HG02884 (cell line): ENCODE results near the gene DDAH1.

Source experiments
- ATAC-seq: cut with Tn5 transposase; IDR thresholded peaks from one replicate; pipeline ENCODE4 v1.9.1; 2021; ENCODE audit warnings: mild to moderate bottlenecking, moderate library complexity; ENCODE audit not compliant: unreplicated experiment

The DDAH1 gene

DNA sequence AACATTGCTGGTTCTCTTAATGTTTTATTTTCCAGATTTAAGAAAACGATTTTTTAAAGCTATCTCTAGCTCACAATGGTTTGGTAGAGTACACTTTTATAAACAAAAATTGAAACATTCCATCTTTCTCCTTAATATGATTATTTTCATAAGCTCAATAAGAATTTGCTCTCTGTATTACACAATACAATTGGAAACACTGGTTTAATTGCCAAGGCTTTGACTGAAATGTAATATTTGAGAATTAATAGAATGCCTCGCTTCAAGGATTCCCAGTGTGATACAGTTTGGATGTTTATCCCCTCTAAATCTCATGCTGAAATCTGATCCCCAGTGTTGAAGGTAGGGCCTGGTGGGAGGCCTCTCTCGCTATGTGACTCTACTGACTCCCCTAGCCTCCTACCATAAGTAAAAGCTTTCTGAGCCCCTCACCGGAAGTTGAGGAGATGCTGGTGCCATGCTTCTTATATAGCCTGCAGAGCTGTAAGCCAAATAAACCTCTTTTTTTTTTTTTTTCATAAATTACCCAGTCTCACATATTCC is 67.4 kb downstream of the DDAH1 start:
- ATAC-seq, result no peak

DNA sequence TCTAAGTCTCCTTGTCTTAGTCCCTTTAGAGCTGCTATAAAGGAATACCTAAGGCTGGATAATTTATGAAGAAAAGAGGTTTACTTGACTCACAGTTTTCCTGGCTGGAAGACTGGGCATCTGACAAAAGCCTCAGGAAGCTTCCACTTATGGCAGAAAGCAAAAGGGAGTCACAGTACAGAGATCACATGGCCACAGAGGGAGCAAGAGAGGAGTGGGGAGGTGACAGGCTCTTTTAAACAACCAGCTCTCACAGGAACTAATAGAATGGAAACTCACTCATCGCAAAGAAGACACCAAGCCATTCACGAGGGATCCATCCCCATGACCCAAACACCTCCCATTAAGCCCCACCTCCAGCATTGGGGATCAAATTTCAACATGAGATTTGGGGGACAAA is 68.8 kb downstream of the DDAH1 start:
- no peak for ATAC-seq

DNA sequence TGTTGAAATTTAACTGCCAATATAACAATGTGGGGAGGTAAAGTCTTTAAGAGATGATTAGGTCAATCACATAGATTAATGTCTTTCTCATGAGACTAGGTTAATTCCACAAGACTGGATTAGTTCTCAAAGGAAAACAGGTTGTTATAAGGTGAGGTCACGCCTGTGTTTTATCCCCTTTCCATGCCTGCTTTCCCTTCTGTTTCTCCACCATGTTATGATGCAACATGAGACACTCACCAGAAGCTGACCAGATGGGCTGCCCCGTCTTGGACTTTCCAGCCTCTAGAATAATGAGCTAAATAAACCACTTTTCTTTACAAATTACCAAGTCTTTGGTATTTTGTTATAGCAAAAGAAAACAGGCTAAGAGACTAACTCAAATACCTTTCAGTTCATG is 70.8 kb downstream of the DDAH1 start:
- ATAC-seq, result no peak

DNA sequence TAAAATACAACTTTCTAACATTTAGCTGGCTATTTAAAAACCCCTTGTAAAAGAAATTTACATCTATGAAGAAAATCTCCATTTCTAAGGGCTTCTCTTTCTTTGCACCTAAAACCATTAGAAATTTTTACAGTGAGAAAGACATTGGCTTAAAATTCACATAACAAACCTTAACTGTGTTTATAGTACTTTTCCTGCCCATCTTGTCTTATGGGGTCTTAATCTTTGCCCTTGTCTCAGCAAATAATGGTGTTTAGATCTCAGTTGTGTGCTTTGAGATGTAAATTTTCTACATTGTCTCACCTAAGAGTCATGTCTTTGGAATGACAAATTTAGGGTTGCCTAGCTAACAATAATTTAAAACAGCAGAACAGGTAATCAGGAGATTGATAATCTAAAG is 71.5 kb downstream of the DDAH1 start:
- no peak for ATAC-seq

DNA sequence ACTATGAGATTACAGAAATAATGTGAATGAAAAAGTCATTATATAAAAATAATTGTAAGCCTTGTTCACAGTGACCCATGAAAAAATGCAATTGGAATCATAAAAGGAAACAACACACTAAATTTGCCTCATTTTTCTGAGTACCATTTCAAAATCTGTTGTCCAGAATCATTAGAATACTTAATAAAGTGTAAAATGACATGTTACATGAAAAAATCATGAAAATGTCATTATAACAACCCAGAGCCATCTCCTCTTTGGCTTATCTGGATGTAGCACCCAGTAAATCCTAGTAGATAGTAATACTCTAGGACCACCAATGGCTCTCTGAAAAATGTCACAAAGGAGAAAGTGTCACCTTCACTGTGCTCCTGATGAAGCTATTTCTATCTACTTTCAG is 76.5 kb downstream of the DDAH1 start:
- no peak for ATAC-seq

DNA sequence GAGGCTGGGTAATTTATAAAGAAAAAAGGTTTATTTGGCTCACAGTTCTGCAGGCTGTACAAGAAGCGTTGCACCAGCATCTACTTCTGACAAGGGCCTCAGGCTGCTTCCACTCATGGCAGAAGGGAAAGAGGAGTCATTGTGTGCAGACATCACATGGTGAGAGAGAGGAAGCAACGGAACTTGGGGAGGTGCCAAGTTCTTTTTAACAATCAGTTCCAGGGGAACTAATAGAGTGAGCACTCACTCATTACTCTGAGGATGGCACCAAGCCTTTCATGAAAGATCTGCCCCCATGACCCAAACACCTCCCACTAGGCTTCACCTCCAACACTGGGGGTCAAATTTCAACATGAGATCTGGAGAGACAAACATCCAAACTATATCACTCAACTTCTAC is 77.2 kb downstream of the DDAH1 start:
- ATAC-seq, result no peak

DNA sequence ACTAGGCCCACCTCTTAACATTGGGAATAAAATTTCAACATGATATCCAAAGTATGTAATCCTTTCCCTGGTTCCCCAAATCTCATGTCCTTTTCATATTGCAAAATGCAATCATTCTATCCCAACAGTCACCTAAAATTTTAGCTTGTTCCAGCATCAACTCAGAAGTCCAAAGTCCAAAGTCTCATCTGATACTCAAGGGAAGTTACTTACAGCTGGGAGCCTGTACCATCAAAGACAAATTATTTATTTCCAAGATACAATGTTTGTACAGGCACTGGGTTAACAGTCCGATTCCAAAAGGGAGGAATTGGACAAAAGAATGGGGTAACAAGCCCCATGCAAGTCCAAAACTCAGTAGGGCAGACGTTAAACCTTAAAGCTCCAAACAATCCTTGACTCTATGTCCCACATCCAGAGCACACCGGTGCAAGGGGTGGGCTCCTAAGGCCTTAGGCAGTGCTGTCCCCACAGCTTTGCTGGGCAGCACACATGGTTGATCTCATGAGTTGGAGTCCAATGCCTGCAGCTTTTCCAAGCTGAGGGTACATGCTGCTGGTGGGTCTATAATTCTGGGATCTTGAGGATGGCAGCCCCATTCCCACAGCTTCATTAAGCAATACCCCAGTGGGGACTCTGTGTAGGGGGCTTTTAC is 78.8 kb downstream of the DDAH1 start:
- ATAC-seq, result no peak

DNA sequence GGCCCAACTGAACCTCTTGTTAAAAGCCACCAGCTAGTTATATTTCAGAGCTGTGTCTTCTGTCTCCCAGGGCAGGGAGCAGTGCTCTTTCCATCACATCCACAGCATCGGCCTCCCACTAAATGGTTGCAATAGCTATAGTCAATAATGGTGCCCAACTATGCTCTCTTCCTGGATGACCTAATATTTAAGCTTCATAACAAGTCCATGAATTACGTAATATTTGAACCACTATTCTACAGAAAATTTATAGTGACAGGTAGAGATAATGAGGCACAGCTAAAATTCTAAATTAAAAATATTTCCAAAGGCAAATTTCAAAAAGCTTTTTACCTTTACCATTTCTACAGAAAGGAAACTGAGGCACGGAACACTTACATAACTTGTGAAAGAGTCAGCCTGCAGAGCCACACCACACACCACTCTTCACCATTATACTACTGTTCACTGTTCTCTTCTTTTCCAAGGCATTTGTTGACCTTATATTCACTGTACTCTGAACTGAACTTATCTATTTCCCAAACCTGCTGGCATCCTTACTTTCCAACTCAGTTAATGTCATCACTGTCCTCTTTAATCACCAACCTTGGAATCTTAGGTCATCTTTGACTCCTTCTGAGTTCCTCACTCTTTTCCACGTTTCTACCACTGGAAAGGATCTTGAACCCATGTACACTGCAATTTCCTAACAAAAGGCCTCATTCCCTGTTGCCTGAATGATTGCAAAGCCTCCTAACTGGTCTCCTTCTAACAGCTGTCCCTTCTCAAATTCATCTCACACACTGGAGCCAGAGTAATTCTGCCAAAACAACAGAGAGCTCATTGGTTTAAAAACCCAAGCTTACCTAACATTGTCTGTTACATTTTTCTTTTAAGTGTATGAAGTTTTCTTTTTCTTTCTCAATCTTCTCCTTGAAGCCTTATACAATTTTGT is 85.5 kb downstream of the DDAH1 start:
- no peak for ATAC-seq

DNA sequence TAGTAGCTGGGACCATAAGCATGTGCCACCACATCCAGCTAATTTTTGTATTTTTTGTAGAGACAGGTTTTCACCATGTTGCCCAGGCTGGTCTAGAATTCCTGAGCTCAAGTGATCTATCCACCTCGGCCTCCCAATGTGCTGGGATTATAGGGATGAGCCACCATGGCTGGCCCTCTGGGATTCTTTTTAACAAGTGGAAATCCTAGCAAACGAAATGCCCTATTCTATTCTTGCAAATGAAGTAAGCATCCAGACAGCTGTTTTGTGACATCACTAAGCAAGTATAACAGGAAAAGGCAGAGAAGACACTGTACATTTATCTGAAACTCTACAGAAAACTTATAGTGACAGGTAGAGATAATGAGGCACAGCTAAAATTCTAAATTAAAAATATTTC is 86.4 kb downstream of the DDAH1 start:
- no peak for ATAC-seq

DNA sequence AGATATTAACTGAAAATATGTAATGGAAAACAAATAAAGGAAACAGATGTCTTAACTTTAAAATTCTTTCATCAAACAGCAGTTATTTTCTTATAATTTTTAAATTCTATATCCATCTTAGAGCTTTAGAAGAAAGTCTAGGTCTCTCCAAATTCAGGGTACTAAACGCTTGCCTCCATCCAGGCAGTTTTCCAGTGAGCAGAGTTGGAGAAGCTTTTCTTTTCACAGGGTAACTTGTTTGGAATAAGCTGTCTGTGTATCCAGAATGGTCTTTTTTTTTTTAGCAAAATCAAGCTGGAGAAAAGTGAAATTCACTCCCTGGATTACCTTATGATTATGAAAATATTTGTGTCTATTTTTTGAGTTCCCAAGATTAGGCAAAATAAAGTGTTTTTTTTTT is 88.6 kb downstream of the DDAH1 start:
- no peak for ATAC-seq

DNA sequence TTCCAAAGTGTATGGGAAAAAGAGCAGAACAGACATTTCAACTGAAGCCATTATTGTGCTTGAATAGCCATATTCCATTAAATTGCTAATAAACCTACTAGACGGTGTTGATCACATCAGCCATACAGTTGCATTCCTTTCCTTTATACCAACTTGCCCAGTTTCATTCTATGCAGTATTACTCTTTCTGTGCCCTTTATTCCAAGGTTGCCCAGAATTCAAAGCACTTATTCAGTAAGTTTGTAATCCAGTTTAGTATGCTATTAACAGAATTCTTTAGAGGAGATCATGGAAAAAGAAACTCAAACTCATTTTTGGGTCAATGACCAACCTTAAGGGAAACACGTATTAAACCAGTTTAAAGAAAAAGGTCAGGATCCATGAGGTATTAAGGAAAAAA is 89.5 kb downstream of the DDAH1 start:
- ATAC-seq, result no peak

DNA sequence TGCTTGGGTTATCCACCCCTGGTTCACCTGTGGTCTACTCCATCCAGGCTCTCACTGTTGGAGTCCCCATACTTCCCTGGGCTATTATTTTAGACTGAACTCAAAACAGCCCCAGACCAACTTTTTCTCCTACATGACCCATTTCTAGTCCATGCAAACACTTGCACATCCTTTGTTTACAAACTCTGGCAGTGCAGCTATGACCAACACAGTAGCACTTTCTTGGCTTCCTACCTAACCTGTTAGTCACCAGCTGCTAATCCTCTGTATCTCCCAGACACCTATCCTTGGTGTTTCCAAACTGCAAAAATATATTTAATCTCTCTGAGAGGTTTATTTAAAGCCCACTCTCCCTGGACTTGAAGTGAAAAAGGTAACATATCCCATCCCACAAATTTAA is 90.8 kb downstream of the DDAH1 start:
- no peak for ATAC-seq

DNA sequence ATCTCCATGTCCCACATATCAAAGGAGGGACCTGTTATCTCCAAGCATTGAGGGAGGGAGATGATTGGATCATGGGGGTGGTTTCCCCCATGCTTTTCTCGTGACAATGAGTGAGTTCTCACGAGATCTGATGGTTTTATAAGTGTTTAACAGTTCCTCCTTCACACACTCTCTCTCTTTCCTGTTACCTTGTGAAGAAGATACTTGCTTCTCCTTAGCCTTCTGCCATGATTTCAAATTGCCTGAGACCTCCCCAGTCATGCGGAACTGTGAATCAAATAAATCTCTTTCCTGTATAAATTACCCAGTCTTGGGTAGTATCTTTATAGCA is 91.6 kb downstream of the DDAH1 start:
- no peak for ATAC-seq

DNA sequence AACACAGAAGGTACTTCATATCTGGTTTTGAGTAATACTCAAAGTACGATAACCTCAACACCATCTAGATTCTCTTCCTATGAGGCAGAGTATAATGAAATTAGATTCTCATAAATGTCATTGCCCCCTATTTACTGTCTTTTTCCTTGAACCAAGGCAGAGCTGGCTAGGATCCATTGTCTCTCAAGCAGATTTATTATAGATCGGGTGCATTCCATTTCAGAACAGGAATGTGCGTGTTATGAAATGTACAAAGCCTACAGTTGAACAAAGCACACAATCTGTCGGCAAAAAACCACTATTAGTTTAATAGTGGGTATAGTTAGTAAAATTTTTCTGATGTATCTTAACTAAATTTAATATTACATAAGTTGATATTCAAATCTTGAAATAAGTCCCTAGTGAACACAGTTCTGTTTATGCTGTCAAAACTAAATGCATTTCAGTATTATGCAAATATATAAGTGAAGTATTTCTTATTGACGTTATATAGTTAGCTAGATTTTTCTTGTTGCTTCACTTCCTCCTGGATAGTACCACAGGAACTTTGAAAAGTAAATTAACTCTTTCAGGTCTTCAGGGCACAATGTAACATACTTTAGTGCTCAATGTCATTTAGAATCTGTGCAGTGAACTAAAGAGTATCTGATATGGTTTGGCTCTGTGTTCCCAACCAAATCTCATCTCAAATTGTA is 92.1 kb downstream of the DDAH1 start:
- ATAC-seq, result no peak

DNA sequence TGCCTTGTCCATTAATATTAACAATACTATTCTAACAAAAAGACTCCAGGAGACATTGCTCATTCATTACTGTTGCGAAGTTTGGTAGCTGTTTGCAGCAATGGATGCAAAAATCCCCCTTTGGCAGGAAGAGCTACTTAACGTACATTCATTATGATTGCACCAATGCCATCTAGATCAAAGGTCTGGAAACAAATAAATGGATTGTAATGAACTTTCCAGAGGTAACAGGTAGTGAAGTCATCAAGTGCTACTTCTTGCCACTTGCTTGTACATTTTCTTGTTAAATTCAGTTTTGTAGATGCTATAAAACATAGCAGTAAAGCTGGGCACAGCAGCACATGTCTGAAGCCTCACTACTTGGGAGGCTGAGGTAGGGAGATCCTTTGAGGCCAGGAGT is 93.9 kb downstream of the DDAH1 start:
- no peak for ATAC-seq

DNA sequence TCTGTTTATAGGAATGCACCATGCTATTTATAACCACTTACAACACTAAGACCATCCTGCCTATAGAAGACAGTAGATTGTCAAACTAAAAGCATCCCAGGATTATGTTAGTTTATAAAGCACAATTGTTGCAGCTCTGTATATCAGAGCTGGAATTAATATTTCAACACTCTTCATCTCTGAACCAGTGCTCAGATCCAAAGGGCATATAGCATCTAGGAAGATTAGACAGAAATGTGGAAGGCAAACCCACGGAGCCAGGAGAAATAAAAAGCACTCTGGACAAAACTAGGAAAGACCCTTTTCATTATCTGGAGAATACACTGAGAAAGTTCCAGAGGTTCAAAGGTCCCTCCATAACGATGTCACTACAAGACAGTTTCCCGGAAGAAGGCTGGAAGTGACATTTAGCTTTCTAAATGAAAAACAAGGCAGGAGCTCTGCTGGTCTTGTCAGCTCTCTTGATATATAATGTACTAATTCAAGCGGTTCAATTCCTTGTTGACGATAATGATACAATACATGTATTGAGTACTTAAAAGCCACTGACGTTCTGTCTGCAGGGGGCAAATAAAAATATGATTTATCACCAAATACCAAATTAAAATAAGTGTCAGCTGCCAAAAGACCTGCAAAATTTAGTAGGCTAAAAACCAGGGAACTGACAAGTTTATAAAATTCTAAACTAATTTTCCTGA is 96.7 kb downstream of the DDAH1 start:
- ATAC-seq, result no peak

DNA sequence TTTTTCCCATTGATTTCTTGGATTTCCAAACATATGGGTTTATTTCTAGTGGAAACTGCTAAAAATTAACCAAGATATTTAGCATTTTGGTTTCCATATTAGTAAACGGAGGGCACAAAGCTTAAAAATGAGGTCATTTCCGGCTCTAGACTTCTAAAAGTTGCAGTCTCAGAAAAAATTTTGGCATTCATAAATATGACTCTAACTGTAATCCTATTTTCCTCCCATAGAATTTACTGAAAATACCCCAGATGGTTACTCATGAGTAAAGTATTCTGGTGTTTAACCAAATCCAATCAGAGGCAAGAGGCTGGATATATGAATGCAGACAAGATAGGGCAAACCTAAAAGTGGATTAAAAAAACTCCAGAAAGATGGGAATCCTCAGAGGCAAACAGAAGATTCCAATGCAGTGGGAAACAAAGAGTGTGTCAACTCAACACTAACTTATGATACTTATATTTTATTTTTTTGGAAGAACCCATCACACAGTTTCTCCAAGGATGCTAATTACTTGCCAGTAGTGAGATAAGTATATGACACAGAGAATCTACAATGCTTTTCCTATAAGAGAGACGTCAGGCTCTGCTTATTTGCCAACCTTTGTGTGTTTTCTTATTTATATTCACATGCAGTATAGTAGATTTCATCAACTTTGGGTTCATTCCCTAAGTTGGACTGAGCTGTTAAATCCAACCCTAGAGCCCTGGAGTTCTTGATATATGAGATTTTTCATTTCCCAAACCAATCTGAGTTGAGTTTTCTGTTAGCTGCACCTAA is 98.4 kb downstream of the DDAH1 start:
- no peak for ATAC-seq

DNA sequence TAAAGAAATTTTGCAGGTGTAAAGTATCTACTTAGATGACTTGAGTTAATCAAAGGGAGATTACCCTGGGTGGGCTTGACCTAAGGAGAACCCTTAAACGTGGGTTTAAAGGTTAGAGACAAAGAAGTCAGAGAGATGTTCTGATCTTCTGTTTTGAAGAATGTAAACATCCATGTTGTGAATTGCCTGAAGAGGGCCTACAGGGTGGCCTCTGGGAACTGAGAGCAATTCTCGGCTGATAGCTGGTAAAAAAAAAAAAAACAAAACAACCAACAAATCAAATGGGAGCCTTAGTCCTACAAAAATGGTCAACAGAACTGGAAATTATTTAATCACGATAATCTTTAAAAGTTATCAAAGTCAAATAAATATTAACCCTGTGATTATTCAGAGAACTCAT is 99.1 kb downstream of the DDAH1 start:
- ATAC-seq, result no peak

DNA sequence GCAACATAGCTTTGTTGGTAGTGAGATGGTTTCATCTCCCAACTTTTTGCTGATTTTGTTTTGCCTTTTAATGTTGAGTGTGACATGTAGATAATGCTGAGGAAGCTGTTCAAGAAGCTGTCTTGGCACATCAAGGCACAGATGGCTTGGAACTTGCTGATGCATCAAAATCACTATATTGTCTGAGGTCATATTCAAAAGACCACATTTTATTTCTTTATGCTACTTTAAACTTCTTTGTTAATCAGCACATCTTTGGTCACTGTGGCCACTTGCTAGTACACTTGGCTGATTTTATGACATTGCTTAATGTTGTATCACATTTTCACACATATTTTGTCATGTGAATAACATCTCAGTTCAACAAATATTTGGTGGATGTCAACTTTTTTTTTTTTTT is 101.4 kb downstream of the DDAH1 start:
- ATAC-seq, result no peak

DNA sequence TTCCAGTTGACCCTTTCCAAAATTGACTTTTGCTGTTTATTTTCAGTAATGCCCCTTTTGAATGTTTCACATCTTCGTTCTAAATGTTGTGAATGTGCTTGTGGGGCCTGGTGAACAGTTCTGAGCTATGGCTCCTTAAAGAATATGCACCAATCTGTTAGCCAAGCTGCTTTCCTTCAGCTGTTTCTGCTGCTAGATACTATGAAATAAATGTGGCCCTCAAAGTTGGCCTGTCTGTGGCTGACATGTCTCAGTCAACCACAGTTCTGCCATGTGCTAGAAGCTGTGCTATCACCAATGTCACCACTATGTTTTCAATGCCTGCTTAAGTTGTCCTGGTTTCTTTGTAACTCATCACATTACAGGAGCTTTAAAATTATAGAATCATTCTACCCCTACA is 101.9 kb downstream of the DDAH1 start:
- ATAC-seq, result no peak
